ENCODE results near the gene VBP1.
"Not testable (repeated sequence)": the region's sequence is repeated elsewhere in the genome, so short reads cannot be mapped to it uniquely, and the experiment has no call there.

Gene VBP1

GRCh38 chrX:155267995-155268394 lies 51.7 kb downstream of the VBP1 start:
- peak; percentile 59; the same call in 1 of the 2 replicates for TF ChIP-seq ZNF146 (tag by site-specific recombination; IDR thresholded peaks at IDR 0.05)
- CTCF ChIA-PET; H3K4me1 ChIP-seq (ENCODE audit: control insufficient read depth, insufficient read depth, low read length); H3K4me3 ChIP-seq (ENCODE audit: low read depth, low read length); POLR2A ChIA-PET; H3K36me3 ChIP-seq (ENCODE audit: control insufficient read depth in 2 of 2, insufficient read depth in 1 of 2, low read length in 2 of 2); H3K9me3 ChIP-seq (ENCODE audit: control insufficient read depth, insufficient read depth, low read depth, low read length); H3K27ac ChIP-seq (ENCODE audit: extremely low read depth, low read depth, low read length): not testable (repeated sequence)

GRCh38 chrX:155270969-155271368 lies 54.7 kb downstream of the VBP1 start:
- H3K9me3 ChIP-seq (ENCODE audit: control insufficient read depth, insufficient read depth, low read depth, low read length), result no peaks in the 10 kb centered on the region; the same call in 1 of the 2 replicates
- CTCF ChIA-PET, result no interaction called here
- H3K4me1 ChIP-seq (ENCODE audit: control insufficient read depth, insufficient read depth, low read length), result no peaks in the 10 kb centered on the region
- no peak overlapping the region for H3K27ac ChIP-seq (ENCODE audit: extremely low read depth, low read depth, low read length)
- no peaks in the 10 kb centered on the region for H3K36me3 ChIP-seq (ENCODE audit: control insufficient read depth in 2 of 2, insufficient read depth in 1 of 2, low read length in 2 of 2)
- TF ChIP-seq ZNF24 (tag by site-specific recombination; IDR thresholded peaks at IDR 0.05), result no peak
- TF ChIP-seq ZNF555 (tag by site-specific recombination; conservative IDR thresholded peaks at IDR 0.05), result no peak
- H3K4me3 ChIP-seq (ENCODE audit: low read depth, low read length), result no peak overlapping the region
- POLR2A ChIA-PET, result no interaction called here

GRCh38 chrX:155279873-155280272 lies 63.6 kb downstream of the VBP1 start:
- CTCF ChIA-PET, result interaction anchor here (0.9 to 1.1 kb wide), 2 partner anchors 13 to 26 kb away, joined by 3 read pairs; no protein-coding TSS in a partner anchor
- H3K27ac ChIP-seq (ENCODE audit: extremely low read depth, low read depth, low read length), result no peak overlapping the region
- no peaks in the 10 kb centered on the region for H3K9me3 ChIP-seq (ENCODE audit: control insufficient read depth, insufficient read depth, low read depth, low read length)
- H3K4me3 ChIP-seq (ENCODE audit: low read depth, low read length), result no peak overlapping the region
- no peaks in the 10 kb centered on the region for H3K4me1 ChIP-seq (ENCODE audit: control insufficient read depth, insufficient read depth, low read length)
- no peaks in the 10 kb centered on the region for H3K36me3 ChIP-seq (ENCODE audit: control insufficient read depth in 2 of 2, insufficient read depth in 1 of 2, low read length in 2 of 2)
- no peak for TF ChIP-seq ZNF274 (IDR thresholded peaks at IDR 0.05; ENCODE audit: low read length)
- no peak for TF ChIP-seq ZNF274 (tag by site-specific recombination; IDR thresholded peaks at IDR 0.05; ENCODE audit: borderline replicate concordance)
- TF ChIP-seq ZNF580 (tag by site-specific recombination; IDR thresholded peaks at IDR 0.05), result no peak
- no peak for TF ChIP-seq ZNF121 (tag by site-specific recombination; IDR thresholded peaks at IDR 0.05)
- TF ChIP-seq ZNF530 (tag by site-specific recombination; IDR thresholded peaks at IDR 0.05; ENCODE audit: low read depth), result no peak
- no peak for TF ChIP-seq ZNF664 (tag by site-specific recombination; IDR thresholded peaks at IDR 0.05)
- no peak for TF ChIP-seq ZNF362 (tag by site-specific recombination; IDR thresholded peaks at IDR 0.05)
- no peak for TF ChIP-seq YY2 (tag by site-specific recombination; IDR thresholded peaks at IDR 0.05)
- no peak for TF ChIP-seq ZBTB48 (tag by site-specific recombination; IDR thresholded peaks at IDR 0.05)
- TF ChIP-seq YY1 (tag by site-specific recombination; IDR thresholded peaks at IDR 0.05), result no peak
- TF ChIP-seq ZNF175 (tag by site-specific recombination; IDR thresholded peaks at IDR 0.05), result no peak
- POLR2A ChIA-PET, result no interaction called here
